Pancreas (tissue), 10 donors: ENCODE measurements around the gene IL31RA. TPM values are rescaled to one million over a fixed set of nuclear protein-coding genes. Genes with fewer than 3 reads are reported as not detected.

ENCODE experiments used
- ATAC-seq, 4 donors: fragments of 200-7000 bp; cut with Tn5 transposase; one replicate each; pipeline versions ENCODE4 v1.8.0 to v1.9.1; 2020; ENCODE audit warnings: mild to moderate bottlenecking in 4 of 4, moderate library complexity in 4 of 4
- DNase-seq, 6 donors: peaks; one replicate each; pipeline ENCODE4 v3.0.0-alpha.2; 2020
- FAIRE-seq: peaks from 2 replicates; lab custom pipeline; 2012; peaks lifted over from hg19 to GRCh38; lab: Jason Lieb, UNC
- H3K27ac ChIP-seq, 4 donors: fragments of 200-600 bp; sonication (generic); 1 replicate in 3 of 4; 2 replicates in 1 of 4; pipeline versions ENCODE4 v1.5.0 to v1.8.0; 2020
- H3K27me3 ChIP-seq, 4 donors: fragments of 200-600 bp; one replicate each; pipeline ENCODE4 v1.8.0; 2021
- H3K36me3 ChIP-seq, 3 donors: fragments of 200-600 bp; sonication (generic) in 1 of 3; one replicate each; pipeline versions ENCODE4 v1.5.0 to v1.8.0; 2020 to 2021
- H3K4me1 ChIP-seq, 3 donors: fragments of 200-600 bp; one replicate each; pipeline ENCODE4 v1.8.0; 2021
- H3K4me3 ChIP-seq, 4 donors: fragments of 200-600 bp; sonication (generic) in 2 of 4; one replicate each; pipeline versions ENCODE4 v1.5.0 to v1.8.0; 2020 to 2021
- H3K9me3 ChIP-seq, 4 donors: fragments of 200-600 bp; one replicate each; pipeline ENCODE4 v1.8.0; 2021
- CTCF ChIP-seq, 4 donors: fragments of 200-600 bp; sonication (generic) in 3 of 4; IDR thresholded peaks; one replicate each; pipeline versions ENCODE4 v1.5.0 to v1.8.0; 2021; ENCODE audit warnings: antibody characterized with exemption in 4 of 4
- WGBS, 2 donors: extraction: QIAGEN DNeasy Blood & Tissue Kit; methylation state at CpG; one replicate each; pipeline ENCODE4 v1.1.7; 2013; 5-methylcytosine and 5-hydroxymethylcytosine counted together
- intact Hi-C, 3 donors: fragments of 100-400 bp; cut with DNase I; formaldehyde crosslinking; loops; one replicate each; pipeline versions ENCODE4 v1.11.1 to v1.14.2; 2022
- polyA plus RNA-seq, 2 donors: library from polyadenylated mRNA; stranded (reverse); fragments of 200-250 nt; gene quantifications; one replicate each; pipeline ENCODE4 v1.2.3, GENCODE V29; 2013
- total RNA-seq, 6 donors: library from RNA; stranded (reverse); fragmentation: NEBNext Ultra II Directional in 4 of 6; extraction: Animal tissue kit (Norgen Biotek cat#: 25700) in 4 of 6; gene quantifications; one replicate each; pipeline versions ENCODE4 v1.2.1 to v1.2.4, GENCODE V29; 2021 to 2023
- donor health status: healthy with polysubstance abuse.
- donor health status: DM: no; HTN: no; CAD: no; lungs with moderate emphysema.
- donor health status: DM: no; HTN: no; CAD: no.
- donor health status: control.
- donor health status: control.
- donor health status: Bipolar disorder and iron deficiency.
- donor health status: DM: yes; HTN: yes; CAD: no.
- donor health status: DM: no; HTN: no; CAD: no.
- donor health status: DM: no; HTN: no; CAD: no.
- donor health status: DM: yes; HTN: yes; CAD: no.

Gene IL31RA
- total and polyA plus RNA-seq, 8 donors = 0.07 to 0.44 (median 0.24) TPM

- no peak for ATAC-seq
- DNase-seq = no peak
- no peaks in the 10 kb centered on the region for H3K27me3 ChIP-seq
- H3K4me1 ChIP-seq = no peaks in the 10 kb centered on the region
- intact Hi-C loops = no loop called here
- no peak overlapping the region for H3K27ac ChIP-seq
- H3K4me3 ChIP-seq = no peak overlapping the region
- no peaks in the 10 kb centered on the region for H3K9me3 ChIP-seq
- FAIRE-seq = no peak
- no peaks in the 10 kb centered on the region for H3K36me3 ChIP-seq
- TF ChIP-seq CTCF (IDR thresholded peaks at IDR 0.05) = no peak
Observed at GRCh38 chr5:55877655-55878054, 26.5 kb downstream of the IL31RA start.

- no peak overlapping the region for H3K27ac ChIP-seq
- DNase-seq = no peak
- intact Hi-C loops = no loop called here
- no peaks in the 10 kb centered on the region for H3K36me3 ChIP-seq
- no peak for FAIRE-seq
- no peak overlapping the region for H3K4me3 ChIP-seq
- TF ChIP-seq CTCF (IDR thresholded peaks at IDR 0.05) = no peak
- H3K4me1 ChIP-seq = no peaks in the 10 kb centered on the region
- no peaks in the 10 kb centered on the region for H3K9me3 ChIP-seq
- ATAC-seq = no peak
- H3K27me3 ChIP-seq = no peaks in the 10 kb centered on the region
Observed at GRCh38 chr5:55880453-55880852, 29.3 kb downstream of the IL31RA start.

- ATAC-seq (no peak), FAIRE-seq (no peak), DNase-seq (no peak)
- Histone ChIP-seq H3K27ac (no peak overlapping the region), H3K4me3 (no peak overlapping the region), H3K9me3 (no peaks in the 10 kb centered on the region), H3K4me1 (no peaks in the 10 kb centered on the region), H3K36me3 (no peaks in the 10 kb centered on the region), H3K27me3 (no peaks in the 10 kb centered on the region)
- intact Hi-C loops = no loop called here
- TF ChIP-seq CTCF (IDR thresholded peaks at IDR 0.05) = no peak
- 91 to 94% methylated on average over 9 of the region's 9 CpGs for WGBS, 2 donors
Observed at GRCh38 chr5:55885359-55885758, 34.2 kb downstream of the IL31RA start.

- no peak for TF ChIP-seq CTCF (IDR thresholded peaks at IDR 0.05)
- H3K4me1 ChIP-seq = no peaks in the 10 kb centered on the region
- no peak overlapping the region for H3K27ac ChIP-seq
- ATAC-seq (no peak), DNase-seq (no peak), FAIRE-seq (no peak)
- no peak overlapping the region for H3K4me3 ChIP-seq
- intact Hi-C loops = no loop called here
- no peaks in the 10 kb centered on the region for H3K27me3 ChIP-seq
- WGBS, 2 donors = 87 to 90% methylated on average over 5 of the region's 5 CpGs
- H3K36me3 ChIP-seq = no peaks in the 10 kb centered on the region
- no peaks in the 10 kb centered on the region for H3K9me3 ChIP-seq
Observed at GRCh38 chr5:55888205-55888604, 37.0 kb downstream of the IL31RA start.

- intact Hi-C loops = no loop called here
- Histone ChIP-seq H3K27ac (no peak overlapping the region), H3K36me3 (no peaks in the 10 kb centered on the region), H3K4me1 (no peaks in the 10 kb centered on the region), H3K27me3 (no peaks in the 10 kb centered on the region), H3K4me3 (no peak overlapping the region), H3K9me3 (no peaks in the 10 kb centered on the region)
- no peak for FAIRE-seq
- DNase-seq = no peak
- no peak for TF ChIP-seq CTCF (IDR thresholded peaks at IDR 0.05)
- WGBS, 2 donors = 19 to 37% methylated on average over 2 of the region's 2 CpGs
- no peak for ATAC-seq
Observed at GRCh38 chr5:55892479-55892878, 41.3 kb downstream of the IL31RA start.
